Left lung (tissue), 10 donors: Measurements from ENCODE around the gene NT5M. TPM values are rescaled to one million over a fixed set of nuclear protein-coding genes. Genes with fewer than 3 reads are reported as not detected.
A peak's percentile ranks its signal among the peaks of the same experiment; 100 is the strongest.

Experiments used
- ATAC-seq: fragments of 200-7000 bp; cut with Tn5 transposase; one replicate; pipeline ENCODE4 v1.9.1; 2020; ENCODE audit warnings: moderate library complexity
- DNase-seq, 4 donors: peaks; one replicate each; pipeline ENCODE4 v3.0.0-alpha.2; 2013 to 2020
- H3K27ac ChIP-seq, 2 donors: fragments of 200-600 bp; sonication (generic) in 1 of 2; one replicate each; pipeline versions ENCODE4 v1.5.0 to v1.8.0; 2020 to 2021
- H3K27me3 ChIP-seq, 2 donors: fragments of 200-600 bp; sonication (generic) in 1 of 2; one replicate each; pipeline versions ENCODE4 v1.5.0 to v1.8.0; 2020 to 2021
- H3K36me3 ChIP-seq, 2 donors: fragments of 200-600 bp; sonication (generic) in 1 of 2; one replicate each; pipeline versions ENCODE4 v1.5.0 to v1.8.0; 2020 to 2021
- H3K4me1 ChIP-seq, 2 donors: fragments of 200-600 bp; one replicate each; pipeline ENCODE4 v1.8.0; 2021
- H3K4me3 ChIP-seq, 2 donors: fragments of 200-600 bp; sonication (generic) in 1 of 2; one replicate each; pipeline versions ENCODE4 v1.5.0 to v1.8.0; 2020 to 2021; ENCODE audit warnings: mild to moderate bottlenecking in 1 of 2
- H3K9me3 ChIP-seq, 2 donors: fragments of 200-600 bp; sonication (generic) in 1 of 2; one replicate each; pipeline versions ENCODE4 v1.5.0 to v1.8.0; 2020 to 2021
- intact Hi-C, 2 donors: fragments of 100-400 bp; cut with DNase I; formaldehyde crosslinking; loops; one replicate each; pipeline versions ENCODE4 v1.11.2 to v1.14.2; 2022
- polyA plus RNA-seq, 6 donors: library from polyadenylated mRNA; unstranded; fragments of 120-200 nt; gene quantifications; one replicate each; pipeline ENCODE4 v1.2.1, GENCODE V29; 2013; ENCODE audit not compliant: insufficient read length in 6 of 6
- total RNA-seq, 2 donors: library from RNA; stranded (reverse); fragmentation: NEBNext Ultra II Directional; extraction: Animal tissue kit (Norgen Biotek cat#: 25700); gene quantifications; one replicate each; pipeline ENCODE4 v1.2.1, GENCODE V29; 2021
- TF ChIP-seq, protein P1 (sequence below), 2 donors: fragments of 200-600 bp; sonication (generic) in 1 of 2; IDR thresholded peaks; one replicate each; pipeline versions ENCODE4 v1.5.0 to v1.8.0; 2021; ENCODE audit warnings: antibody characterized with exemption in 2 of 2
- donor health status: DM: no; HTN: yes; CAD: no.
- donor health status: DM: no; HTN: no; CAD: no.

The NT5M gene
- total and polyA plus RNA-seq, 8 donors, result 1.5 to 5.4 (median 3.8) TPM

DNA sequence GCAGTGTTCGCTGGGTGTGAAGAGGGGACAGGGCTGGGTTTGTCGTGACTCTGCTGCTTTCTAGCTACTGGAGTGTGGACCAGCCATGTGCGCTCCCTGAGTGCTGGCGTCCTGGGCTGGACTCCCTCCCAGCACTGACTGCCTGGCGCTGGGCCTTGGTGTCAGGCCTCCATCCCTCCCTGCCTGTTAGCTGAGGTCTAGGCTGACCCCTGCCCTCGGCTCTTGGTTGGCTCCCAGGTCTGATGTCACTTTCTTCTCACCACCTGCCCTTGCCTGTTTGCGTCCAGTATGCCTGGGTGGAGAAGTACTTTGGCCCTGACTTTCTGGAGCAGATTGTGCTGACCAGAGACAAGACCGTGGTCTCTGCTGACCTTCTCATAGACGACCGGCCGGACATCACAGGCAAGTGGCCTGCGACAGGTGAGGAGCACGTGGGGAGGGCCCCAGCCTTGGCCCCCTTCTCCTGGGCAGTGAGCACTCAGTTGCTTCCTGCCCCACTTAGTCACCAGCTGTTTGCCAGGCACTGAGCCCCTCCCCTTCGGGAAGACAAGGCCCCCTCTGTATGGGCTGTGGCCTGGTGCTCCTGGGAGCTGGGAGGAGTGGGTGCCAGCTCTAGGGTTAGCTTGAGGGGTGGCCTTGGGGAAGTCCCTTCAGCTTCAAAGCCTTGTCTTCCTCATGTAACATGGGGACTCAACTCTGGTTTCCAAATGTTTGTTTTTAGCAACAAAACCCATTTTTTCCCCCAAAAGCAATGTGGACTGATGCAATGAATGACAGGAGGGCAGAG, 41.5 kb downstream of the NT5M start:
- H3K4me3 ChIP-seq, result no peak overlapping the region
- H3K27me3 ChIP-seq, result no peaks in the 10 kb centered on the region
- peak in 1 of 4 donors; percentile 43 for DNase-seq
- TF ChIP-seq, protein P1, sequence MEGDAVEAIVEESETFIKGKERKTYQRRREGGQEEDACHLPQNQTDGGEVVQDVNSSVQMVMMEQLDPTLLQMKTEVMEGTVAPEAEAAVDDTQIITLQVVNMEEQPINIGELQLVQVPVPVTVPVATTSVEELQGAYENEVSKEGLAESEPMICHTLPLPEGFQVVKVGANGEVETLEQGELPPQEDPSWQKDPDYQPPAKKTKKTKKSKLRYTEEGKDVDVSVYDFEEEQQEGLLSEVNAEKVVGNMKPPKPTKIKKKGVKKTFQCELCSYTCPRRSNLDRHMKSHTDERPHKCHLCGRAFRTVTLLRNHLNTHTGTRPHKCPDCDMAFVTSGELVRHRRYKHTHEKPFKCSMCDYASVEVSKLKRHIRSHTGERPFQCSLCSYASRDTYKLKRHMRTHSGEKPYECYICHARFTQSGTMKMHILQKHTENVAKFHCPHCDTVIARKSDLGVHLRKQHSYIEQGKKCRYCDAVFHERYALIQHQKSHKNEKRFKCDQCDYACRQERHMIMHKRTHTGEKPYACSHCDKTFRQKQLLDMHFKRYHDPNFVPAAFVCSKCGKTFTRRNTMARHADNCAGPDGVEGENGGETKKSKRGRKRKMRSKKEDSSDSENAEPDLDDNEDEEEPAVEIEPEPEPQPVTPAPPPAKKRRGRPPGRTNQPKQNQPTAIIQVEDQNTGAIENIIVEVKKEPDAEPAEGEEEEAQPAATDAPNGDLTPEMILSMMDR (IDR thresholded peaks at IDR 0.05), result no peak
- no peak overlapping the region for H3K27ac ChIP-seq
- ATAC-seq, result no peak
- no peaks in the 10 kb centered on the region for H3K36me3 ChIP-seq
- H3K4me1 ChIP-seq, result no peaks in the 10 kb centered on the region
- no peaks in the 10 kb centered on the region for H3K9me3 ChIP-seq
- intact Hi-C loops, result no loop called here

DNA sequence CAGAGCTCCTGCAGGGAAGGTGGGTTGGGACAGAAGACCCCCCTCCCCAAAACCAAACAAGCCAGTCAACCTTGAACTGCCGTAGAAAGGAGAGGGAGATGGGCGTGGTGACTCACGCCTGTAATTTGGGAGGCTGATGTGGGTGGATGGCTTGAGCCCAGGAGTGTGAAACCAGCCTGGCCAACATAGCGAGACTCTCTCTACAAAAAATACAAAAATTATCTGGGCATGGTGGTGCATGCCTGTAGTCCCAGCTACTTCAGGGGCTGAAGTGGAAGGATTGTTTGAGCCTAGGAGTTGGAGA, 42.1 kb downstream of the NT5M start:
- Histone ChIP-seq H3K27me3 (no peaks in the 10 kb centered on the region), H3K9me3 (no peaks in the 10 kb centered on the region), H3K4me3 (no peak overlapping the region), H3K27ac (no peak overlapping the region), H3K36me3 (no peaks in the 10 kb centered on the region), H3K4me1 (no peaks in the 10 kb centered on the region)
- ATAC-seq, result no peak
- no peak for DNase-seq
- TF ChIP-seq, protein P1 (IDR thresholded peaks at IDR 0.05), result no peak
- intact Hi-C loops, result no loop called here

DNA sequence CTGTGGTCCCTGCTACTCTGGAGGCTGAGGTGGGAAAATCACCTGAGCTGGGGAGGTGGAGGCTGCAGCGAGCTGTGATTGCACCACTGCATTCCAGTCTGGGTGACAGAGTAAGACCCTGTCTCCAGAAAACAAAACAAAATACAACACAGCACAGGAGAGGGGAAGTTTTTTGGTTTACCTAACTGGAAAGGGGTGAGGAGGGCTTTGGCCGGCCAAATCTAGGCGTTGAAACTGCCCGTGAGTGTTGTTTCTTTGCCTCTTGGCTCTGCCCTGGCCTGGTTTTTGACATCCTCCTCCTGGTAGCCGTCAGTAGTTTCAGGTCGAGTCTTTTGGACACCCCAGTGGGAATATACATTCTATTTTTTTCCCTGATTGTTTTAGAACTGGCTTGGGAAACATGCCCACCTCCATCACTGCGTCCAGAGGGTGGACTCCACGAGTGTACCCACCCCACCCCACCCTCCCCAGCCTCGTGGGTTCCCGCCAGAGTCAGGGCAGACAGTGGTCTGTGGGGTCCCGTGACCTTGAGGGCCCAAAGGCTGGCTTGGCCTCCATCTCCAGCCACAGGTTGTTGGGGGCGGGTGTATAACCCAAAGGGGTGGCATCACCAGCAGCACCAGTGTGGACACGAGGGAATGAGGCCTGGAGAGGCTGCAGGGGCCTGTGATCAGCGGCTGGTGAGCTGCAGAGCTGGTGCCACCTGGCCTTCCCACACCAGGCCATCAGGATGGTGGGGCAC, 42.7 kb downstream of the NT5M start:
- DNase-seq (no peak), ATAC-seq (no peak)
- TF ChIP-seq, protein P1 (IDR thresholded peaks at IDR 0.05), result no peak
- no peak overlapping the region for H3K27ac ChIP-seq
- H3K4me1 ChIP-seq, result no peaks in the 10 kb centered on the region
- intact Hi-C loops, result no loop called here
- H3K27me3 ChIP-seq, result peaks cover 0 to 1% of the 10 kb centered on the region in 2 donors
- no peak overlapping the region for H3K4me3 ChIP-seq
- H3K36me3 ChIP-seq, result no peaks in the 10 kb centered on the region
- H3K9me3 ChIP-seq, result no peaks in the 10 kb centered on the region

DNA sequence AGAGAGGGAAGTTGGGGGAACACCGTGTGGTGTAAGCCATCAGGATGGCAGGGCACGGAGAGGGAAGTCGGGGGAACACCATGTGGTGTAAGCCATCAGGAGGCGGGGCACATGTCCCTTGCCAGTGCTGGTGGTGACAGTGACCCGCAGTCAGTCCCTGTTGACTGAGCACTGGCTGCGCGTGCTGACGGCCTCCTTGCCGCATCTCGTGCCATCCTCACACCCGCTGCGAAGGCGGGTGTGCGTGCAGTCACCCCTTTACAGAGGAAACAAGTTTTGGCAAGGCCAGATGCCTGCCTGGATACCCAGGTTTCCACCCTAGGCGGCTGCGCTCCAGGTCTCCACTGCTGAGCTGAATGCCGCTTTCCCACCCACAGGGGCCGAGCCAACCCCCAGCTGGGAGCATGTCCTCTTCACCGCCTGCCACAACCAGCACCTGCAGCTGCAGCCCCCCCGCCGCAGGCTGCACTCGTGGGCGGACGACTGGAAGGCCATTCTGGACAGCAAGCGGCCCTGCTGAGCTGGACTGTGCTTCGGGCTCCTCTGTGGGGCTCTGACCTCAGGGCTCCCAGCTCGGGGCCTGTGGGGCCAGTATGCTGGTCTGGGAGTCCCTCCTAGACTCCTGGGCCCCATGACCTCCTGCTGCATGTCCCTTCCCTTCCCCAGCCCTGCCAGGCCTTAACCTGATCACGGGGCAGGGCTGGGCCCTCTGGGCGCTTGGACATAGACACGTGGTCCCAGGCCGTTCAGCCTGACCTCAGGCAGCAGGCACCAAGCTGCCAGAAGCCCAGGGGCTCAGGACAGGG, 43.5 kb downstream of the NT5M start:
- no peaks in the 10 kb centered on the region for H3K9me3 ChIP-seq
- peaks cover 0 to 9% of the 10 kb centered on the region in 2 donors for H3K27me3 ChIP-seq
- TF ChIP-seq, protein P1 (IDR thresholded peaks at IDR 0.05), result no peak
- no peaks in the 10 kb centered on the region for H3K4me1 ChIP-seq
- DNase-seq (peak in 1 of 4 donors; percentile 71), ATAC-seq (no peak)
- no peaks in the 10 kb centered on the region for H3K36me3 ChIP-seq
- no peak overlapping the region for H3K27ac ChIP-seq
- no peak overlapping the region for H3K4me3 ChIP-seq
- intact Hi-C loops, result no loop called here
